DLD1 (cell line): Measurements from ENCODE around the gene DNAH1.

Experiments used
- in situ Hi-C: cut with HindIII; loops from 2 replicates; pipeline ENCODE4 v1.10.0; 2017; ENCODE audit warnings: low sequenced_read_pairs

The DNAH1 gene

DNA sequence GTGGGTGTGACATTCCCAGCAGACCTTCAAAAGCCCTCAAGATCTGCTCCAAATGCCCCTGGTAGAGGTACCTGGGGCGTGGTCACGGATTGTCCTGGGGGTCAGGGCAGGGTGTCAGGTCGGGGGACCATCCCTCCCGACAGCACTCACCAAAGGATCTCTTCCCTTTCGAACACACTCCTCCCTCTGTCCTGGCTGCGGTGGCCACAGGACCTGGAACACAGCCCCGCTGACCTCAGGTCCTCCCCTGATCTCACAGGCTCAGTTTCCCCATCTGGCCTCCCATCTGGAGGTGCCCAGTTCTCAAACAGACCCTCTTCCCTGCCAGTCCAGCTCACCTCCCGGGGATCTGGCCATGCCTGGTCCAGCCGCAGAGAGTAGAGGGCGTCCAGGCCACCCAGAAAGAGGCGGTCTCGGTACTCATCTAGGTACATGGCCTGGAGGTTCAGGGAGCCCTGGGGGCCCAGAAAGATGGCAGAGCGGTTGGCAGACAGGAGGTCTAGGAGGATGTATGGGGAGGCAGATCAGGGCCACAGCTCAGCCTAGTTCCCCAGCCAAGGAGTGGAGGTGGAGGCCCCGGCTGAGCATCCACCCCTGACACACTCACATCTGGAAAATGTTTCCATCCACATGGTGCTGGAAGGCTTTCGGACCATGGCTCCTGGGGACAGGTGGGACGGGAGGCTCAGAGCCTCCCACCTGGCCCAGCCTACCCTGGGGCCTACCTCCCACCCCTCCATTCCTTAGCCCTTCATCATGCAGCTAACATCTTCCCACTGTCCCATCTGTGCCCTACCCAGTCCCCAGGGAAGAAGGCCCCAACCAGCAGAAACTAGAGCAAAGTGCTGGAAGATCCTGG lies 126.5 kb downstream of the DNAH1 start:
- in situ Hi-C loops: no loop called here

DNA sequence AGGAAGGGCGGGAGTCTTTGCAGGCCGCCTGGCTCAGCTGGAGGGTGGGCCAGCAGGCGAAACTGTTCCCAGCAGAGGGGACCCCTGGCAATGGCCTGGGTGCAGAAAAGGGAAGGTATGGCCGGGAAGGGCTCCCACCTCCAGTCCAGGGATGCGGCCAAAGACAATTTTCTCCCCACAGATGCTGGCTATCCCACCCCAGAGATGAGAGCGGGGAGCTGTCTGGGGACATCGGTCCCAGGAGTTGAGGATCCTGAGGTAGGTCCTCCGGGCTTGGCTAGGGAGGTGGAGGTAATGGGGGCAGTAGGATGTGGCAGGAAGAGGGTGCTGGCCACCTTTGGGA lies 127.1 kb downstream of the DNAH1 start:
- in situ Hi-C loops: no loop called here

DNA sequence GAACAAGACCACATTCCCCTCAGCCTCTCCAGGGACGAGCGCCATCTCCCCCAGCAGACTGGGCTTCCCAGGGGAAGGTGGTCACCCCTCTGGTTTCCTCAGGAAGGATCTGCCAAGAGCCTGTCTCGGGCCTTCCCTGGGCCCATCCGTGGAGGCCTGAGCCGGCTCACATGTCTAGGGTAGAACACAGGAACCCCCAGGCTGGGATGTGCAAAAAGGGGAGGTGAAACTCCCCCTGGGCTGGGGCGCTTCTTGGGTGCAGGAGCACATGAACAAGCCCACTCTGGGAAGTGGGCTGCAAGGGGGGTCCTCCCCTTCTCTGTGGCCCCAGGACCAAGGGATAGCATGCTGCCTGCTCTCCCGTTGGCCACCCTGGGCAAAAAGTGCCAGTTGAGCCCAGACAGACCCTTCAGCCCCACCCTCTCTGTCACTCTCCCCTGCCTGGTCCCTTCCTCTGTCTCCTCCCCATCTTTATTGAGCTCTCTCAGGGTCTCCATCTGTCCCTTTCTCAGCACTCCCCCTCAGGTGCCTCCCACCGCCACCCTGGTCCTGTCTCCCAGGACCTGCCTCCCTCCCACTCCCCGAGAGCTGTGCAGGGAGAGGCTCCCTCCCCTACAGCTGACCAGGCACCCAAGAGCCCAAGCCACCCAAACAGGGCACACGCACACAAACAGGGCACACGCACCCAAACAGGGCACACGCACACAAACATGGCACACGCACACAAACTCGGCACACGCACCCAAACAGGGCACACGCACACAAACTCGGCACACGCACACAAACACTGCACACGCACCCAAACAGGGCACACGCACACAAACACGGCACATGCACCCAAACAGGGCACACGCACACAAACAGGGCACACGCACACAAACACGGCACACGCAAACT lies 127.9 kb downstream of the DNAH1 start:
- in situ Hi-C loops: no loop called here

DNA sequence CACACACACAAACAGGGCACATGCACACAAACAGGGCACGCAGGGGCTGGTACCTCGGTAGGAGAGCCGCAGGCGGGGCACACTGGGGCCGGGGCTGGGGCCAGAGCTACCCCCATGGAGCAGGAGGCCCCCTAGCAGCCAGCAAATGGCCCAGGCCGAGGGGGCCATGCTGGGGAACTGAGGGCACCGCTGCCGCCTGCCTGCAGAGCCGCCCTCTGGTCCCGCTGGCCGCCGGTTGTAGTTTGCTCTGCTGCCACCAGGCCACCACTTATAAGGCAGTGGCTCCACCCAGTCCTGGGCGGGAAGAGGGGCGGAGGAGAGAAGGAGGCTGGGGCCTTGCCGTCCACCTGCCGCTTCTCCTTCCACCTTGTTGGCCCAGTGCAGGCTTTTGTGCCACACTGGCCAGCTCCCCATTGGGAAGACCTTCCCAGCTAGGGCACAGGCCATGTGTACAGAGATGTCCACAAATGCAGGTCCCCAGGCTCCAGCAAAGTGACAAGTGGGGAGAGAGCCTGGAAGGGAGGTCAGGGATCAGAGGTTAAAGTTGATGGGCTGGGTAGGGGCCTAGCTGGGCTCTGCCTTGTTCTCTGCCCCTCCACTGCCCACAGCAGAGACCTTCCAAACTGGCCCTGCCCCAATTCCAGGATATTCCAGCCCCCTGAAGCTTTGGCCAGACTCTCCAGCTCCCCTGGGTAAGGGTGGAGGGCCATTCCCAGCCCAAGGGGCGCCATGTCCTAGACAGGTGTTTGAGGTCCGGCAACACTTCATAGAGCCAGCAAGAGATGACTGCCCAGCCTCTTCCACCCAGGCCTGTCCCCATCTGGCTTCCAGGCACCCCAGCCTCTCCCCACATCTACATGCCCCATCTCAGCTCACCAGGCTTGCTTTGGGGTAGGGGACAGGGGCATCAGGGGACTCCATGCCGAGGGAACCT lies 129.0 kb downstream of the DNAH1 start, which contains the start of gene SEMA3G:
SEMA3G (minus strand) TSS at position 244 of the 934 bp plus-strand sequence; CDS start at position 168, 76 bp downstream.
- in situ Hi-C loops: no loop called here

DNA sequence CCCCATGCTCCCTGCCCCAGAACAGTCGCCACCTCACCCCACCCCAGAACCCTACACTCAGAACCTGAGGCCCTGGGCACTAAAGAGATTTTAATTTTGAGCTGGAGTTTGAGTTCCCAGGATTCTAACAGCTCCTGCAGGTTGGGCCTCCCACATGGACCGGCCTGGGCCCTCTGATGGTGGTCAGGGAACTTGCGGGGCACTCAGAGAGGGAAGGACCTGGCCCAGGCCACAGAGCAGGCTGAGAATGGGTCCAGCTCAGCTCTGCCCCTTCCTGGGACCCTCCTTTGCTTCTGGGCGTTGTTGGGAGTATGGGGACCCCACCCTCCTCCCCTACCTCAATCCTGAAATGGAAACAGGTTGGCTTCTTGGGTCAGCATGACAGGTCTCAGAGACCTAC lies 129.9 kb downstream of the DNAH1 start:
- in situ Hi-C loops: no loop called here

DNA sequence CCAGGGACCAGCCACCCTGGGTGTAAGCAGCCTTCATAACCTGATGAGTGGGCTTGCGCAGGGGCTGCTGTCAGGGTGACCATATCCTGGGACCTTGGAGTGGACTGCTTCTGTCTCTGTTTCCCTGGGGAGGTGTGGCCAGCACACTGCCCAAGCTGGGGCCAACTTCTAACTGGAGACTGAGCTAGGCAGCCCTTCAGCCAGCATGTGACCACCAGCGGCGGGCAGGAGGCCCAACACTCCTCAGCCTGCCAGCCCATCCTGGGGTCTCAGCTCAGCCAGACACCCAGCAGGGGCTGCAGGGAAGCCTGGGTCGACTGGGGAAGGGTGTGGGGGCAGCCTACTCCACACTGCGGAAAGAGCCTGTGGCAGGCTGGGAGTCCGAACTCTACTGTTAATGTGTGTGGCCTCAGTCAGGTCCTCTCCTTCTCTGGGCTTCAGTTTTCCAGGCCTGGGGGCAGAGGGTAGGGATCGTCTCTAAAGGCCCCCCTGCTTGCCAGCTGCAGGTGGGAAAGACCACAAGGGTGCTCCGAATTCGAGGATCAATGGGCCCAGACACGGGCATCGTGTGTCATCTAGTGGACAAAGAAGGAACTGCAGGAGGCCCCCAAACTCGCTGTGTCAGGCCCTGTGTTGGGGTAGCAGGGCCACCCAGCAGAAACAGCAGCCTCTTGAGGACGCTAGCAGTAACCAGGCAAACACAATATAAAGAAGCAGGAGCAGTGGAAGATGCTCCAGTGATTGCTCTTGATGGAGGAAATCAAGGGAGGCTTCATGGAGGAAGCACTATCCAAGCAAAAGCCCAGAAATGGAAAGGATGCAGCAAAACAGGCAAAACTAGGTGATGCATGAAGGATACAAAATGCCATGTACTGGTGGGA lies 130.8 kb downstream of the DNAH1 start:
- in situ Hi-C loops: no loop called here

DNA sequence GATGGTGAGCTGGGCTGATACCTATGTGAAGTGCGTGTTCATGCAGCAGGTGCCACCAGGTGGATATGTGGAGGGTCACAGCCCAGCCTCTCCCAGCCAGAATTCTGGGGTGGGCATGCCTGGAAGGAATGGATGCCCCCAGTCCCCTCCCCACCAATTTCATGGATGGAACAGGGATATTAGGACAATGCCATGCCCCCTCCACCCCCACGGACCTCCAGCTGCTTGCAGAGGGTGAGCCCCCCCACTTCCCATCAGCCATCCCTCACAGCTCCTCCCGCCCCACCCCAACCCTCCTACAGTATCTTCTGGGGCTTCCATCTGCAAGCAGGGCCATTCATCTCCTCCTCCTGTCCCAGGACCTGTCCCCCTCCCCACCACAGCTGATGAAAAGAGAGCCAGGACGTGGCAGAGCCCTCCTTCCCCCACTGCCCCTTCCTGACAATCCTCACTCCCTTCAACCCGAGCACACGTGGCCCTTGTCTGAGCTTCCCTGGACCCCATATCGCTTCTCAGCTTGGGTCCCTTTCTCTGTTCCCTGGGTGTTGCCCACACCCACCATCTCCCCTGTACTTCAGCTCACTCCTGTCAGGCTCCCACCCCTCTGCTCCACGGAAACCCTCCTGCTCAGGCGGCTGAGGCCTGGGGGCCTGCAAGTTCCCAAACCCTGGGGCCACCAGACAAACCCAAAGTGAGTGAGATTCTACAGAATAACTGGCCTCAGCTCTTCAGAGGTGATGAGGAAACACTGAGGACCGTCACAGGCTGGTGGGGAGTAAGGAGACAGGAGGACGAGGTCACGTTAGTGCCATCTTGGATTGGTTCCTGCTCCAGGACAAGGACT lies 131.6 kb downstream of the DNAH1 start:
- in situ Hi-C loops: no loop called here
